ENCODE results near the gene PSME2.

DNA sequence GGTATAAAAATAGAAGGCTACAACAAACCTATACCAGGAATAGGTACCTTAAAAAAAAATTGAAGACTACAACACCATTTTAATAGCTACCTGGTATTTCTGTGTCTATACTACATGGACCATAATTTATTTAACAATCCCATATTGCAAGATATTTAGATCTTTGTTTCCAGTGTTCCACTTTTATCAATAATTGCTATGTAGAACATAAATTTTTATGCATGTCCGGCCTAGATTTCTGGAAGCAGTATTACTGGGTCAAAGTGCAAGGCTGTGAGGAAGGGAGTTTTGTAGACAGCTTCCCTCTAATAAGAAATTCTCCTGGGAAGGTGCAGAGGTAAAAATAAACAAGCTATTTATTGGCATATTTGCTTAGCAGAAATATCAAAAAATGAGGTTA is 35.9 kb downstream of the PSME2 start:
- no peak for TF ChIP-seq EP300 (IDR thresholded peaks at IDR 0.05)
- TF ChIP-seq, protein P1, sequence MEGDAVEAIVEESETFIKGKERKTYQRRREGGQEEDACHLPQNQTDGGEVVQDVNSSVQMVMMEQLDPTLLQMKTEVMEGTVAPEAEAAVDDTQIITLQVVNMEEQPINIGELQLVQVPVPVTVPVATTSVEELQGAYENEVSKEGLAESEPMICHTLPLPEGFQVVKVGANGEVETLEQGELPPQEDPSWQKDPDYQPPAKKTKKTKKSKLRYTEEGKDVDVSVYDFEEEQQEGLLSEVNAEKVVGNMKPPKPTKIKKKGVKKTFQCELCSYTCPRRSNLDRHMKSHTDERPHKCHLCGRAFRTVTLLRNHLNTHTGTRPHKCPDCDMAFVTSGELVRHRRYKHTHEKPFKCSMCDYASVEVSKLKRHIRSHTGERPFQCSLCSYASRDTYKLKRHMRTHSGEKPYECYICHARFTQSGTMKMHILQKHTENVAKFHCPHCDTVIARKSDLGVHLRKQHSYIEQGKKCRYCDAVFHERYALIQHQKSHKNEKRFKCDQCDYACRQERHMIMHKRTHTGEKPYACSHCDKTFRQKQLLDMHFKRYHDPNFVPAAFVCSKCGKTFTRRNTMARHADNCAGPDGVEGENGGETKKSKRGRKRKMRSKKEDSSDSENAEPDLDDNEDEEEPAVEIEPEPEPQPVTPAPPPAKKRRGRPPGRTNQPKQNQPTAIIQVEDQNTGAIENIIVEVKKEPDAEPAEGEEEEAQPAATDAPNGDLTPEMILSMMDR (IDR thresholded peaks at IDR 0.05): no peak
